Measurements from ENCODE around the gene GPSM1.
"Not testable (repeated sequence)": the region's sequence is repeated elsewhere in the genome, so short reads cannot be mapped to it uniquely, and the experiment has no call there.

The GPSM1 gene

DNA sequence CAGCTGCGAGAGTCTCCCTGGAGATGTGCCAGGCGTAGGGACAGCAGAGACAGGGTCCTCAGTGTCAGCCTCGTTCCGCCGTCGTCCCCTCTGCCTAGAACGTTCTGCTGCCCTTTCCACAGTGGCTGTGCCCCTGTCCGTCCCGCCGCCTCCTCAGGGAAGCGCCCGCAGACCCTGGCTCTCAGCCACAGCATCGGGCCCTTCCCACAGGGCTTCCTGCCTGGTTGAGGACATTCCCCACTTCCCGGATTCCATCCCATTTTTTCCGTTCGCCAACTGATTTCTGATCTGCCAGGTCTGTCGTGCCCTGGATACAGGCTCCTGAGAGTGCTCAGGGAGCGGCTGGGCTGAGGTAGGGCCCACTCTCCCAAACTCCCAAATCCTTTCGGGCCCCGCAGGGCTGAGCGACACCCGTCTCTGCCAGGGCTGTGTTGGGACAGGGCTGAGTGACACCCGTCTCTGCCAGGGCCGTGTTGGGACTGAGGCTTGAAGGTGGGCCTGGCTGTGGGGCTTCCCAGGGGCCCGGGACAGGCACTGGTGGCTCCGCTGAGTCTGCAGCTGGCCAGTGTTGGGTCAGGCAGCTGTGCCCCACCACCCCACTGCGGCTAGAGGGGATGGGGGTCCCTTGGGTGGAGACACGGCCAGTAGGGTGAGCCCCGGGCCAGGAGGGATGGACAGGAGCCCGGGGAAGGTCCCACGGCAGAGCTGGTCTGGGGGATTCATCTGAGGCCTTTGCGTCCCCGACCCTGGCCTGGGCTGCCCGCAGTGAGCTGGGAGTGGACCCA, 20.3 kb downstream of the GPSM1 start:
- DNase-seq: no peak

DNA sequence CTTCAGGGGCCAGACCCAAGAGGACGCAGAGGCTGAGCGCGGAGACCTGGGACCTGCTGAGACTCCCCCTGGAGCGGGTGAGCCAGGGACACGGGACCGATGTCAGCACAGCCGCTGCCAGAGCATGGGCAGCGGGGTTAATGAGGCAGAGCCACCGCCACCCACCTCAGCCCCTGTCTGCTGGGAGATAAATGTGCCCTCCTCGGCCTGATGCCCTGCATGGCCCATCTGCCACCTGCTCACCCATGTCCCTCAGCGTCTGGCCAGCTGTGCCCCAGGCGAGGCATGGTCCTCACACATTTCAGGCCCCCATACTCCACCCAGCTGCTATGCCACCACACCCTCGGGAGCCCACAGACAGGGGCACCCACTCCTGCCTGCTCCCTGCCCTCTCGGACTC, 21.4 kb downstream of the GPSM1 start:
- no peak for DNase-seq

DNA sequence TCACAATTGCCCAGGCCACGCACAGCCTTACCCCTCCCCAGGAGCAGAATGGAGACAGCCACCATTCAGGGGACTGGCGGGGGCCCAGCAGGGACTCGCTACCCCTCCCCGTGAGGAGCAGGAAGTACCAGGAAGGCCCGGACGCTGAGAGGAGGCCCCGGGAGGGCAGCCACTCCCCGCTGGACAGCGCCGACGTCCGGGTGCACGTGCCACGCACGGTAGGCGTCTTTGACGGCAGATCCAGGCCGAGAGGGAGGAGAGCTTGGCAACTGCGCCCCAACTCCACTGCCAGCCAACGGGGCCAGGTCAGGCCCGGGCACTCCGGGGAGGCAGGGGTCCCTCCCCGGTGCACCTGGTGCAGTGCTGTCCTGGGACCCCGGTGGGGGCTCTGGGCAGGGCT, 22.2 kb downstream of the GPSM1 start:
- no peak for DNase-seq

GRCh38 chr9:136351252-136351800, 24.0 kb downstream of the GPSM1 start:
- DNase-seq: no peak

DNA sequence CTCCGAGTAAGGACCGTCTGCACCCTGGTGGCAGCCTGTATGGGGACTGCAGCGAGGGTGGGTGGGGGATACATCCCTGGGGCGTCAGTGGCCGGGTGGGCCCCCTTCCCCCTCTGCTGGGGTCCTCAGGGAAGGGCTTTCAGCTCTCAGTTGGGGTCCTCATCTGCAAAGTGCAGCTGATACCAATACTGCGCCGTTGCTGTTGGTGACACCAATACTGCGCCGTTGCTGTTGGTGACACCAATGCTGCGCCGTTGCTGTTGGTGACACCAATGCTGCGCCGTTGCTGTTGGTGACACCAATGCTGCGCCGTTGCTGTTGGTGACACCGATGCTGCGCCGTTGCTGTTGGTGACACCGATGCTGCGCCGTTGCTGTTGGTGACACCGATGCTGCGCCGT, 24.5 kb downstream of the GPSM1 start:
- DNase-seq: not testable (repeated sequence)

- DNase-seq: no peak
Observed at GRCh38 chr9:136352682-136353081, 25.3 kb downstream of the GPSM1 start.

DNA sequence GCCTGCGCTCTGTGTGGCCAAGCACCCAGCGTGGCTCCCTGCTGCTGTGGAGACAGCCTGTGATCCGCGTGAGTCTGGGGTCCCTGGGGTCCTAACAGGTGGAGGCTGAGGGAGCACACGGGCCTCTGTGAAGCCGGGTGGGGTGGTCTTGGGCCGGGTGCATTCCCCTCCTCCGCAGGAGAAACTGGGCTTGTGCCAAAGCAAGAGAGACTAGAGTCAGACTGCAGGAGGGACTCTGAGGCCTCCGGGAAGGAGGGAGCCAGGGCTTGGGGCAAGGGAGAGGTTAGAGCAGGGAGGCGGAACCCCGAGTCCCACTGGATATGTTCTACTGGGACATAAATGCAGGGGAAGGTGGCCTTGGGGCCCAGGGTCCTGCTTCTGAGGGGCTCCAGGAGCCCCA, 25.7 kb downstream of the GPSM1 start:
- DNase-seq: no peak

DNA sequence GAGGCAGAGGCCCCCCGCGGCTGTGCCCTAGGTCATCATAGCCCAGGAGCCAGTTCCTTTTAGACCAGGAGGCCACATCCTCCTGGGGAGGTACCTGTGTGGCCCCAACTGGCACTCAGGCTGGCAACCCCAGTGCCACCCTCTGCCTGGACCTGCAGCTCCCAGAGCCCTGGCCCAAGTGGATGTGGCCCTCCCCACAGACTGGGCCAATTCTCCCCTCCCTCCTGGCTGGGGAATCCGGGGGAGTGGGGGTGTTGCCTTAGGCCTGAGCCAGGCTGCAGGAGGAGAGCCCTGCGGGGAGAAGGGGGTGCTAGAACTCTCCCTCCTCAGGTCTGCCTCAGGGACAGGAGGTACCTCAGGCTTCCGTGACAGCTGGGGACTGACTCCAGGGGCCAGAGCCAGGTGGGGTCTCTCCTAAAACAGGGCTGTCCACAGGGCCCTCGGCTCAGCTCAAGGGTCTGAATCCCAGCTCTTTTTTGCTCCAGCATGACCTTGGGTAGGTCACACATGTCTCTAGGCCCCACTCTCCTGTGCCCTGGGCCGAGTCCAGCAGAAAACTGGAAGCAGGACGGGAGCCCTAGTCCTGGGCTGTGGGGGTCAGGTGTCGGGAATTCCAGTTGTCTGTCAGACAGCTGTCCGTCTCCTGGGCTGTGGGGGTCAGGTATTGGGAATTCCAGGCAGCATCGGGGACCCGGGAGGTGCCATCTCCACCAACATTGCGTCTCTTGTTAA, 26.6 kb downstream of the GPSM1 start:
- no peak for DNase-seq

GRCh38 chr9:136354592-136355085, 27.3 kb downstream of the GPSM1 start:
- DNase-seq: no peak

DNA sequence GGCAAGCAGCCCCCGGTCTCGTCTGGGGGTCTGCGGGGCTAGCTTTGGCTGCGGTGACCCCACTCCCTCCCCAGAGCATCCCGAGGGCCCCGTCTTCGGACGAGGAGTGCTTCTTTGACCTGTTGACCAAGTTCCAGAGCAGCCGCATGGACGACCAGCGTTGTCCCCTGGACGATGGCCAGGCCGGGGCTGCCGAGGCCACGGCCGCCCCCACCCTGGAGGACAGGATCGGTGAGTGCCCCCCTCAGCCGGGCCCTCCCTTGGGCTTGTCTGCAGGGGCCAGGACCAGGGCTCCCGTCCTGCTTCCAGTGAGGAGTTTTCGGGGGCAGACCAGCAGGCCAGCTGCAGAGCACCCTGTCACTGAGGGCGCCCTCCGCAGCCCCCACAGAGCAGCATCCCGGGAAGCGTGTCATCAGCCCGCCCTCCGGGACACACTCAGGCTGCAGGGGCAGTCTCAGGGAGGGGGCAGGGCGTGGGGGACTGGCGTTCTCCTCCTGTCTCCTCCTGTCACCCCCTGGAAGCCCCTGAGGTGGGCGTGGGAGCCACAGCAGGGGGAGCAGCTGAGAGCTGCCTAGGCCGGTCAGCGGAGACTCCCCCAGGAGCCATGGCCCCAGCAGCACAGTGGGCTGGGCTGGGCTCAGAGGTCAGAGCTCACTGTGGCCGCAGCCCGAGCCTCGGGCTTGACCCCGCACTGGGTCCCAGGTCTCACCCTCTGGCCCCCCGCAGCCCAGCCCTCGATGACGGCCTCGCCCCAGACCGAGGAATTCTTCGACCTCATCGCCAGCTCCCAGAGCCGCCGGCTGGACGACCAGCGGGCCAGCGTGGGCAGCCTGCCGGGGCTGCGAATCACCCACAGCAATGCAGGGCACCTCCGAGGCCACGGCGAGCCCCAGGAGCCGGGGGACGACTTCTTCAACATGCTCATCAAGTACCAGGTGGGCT, 28.5 kb downstream of the GPSM1 start:
- no peak for DNase-seq

DNA sequence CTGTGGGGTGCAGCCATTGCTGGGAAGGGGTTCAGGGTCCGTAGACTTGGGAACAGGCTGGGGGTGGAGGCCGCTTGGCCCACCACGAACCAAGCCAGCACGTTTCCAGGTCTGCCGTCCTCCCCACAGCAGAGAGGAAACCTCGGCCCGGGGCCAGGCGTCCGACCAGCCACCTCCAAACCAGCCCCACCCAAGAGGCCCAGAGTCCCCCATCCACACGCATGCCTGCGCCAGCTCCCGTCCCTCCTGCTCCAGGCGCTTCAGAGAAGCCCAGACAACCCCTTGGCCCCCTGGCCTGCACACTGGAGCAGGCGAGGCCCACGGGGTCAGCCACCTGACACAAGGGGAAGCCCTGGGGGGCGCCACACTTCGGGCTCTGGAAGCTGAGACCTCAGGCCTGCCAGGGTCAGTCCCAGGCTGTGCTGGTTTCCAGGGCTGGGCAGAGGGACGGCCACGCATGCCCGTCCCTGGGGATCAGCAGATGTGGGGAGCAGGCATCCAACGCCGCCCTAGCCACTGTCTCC, 29.9 kb downstream of the GPSM1 start:
- DNase-seq: no peak

GRCh38 chr9:136358016-136358415, 30.7 kb downstream of the GPSM1 start:
- no peak for DNase-seq

DNA sequence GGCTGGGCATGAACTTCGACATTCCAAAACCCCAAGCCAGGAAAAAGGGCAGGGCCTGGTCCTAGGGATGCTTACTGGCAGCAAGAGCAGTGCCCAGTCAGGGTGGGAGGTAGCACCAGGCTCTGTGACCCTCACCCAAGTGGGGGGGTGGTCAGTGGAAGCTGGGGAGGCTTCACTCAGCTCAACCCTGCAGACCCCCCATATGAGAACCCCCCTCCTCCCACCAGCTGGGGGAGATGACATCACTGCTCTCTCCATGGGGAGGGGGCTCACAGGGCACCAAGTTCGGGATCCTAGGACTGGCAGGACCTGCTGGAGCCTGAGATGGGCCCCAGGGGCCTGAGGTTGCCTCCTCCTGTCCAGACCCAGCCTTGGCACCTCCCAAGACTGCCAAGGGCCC, 31.5 kb downstream of the GPSM1 start:
- no peak for DNase-seq

- no peak for DNase-seq
Observed at GRCh38 chr9:136359774-136360718, 32.7 kb downstream of the GPSM1 start.

- DNase-seq: no peak
Observed at GRCh38 chr9:136361047-136361753, 33.9 kb downstream of the GPSM1 start.

GRCh38 chr9:136361754-136362449, 34.6 kb downstream of the GPSM1 start:
- no peak for DNase-seq

DNA sequence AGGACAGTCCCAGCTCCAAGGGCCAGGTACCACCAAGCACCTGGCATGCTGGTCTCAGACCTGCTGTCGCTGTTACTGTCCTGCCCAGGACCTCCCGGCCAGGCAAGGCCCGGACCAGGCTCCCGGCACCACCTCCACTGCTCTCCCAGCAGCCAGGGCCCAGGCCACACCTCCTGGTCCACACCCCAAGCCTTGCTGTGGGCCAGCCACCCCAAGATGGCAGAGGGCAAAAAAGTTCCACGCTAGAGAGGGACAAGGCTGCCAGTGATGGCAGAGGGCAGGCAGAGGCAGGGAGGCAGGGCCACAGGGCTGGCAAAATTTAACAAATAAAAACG, 35.1 kb downstream of the GPSM1 start:
- DNase-seq: peak; percentile 9

DNA sequence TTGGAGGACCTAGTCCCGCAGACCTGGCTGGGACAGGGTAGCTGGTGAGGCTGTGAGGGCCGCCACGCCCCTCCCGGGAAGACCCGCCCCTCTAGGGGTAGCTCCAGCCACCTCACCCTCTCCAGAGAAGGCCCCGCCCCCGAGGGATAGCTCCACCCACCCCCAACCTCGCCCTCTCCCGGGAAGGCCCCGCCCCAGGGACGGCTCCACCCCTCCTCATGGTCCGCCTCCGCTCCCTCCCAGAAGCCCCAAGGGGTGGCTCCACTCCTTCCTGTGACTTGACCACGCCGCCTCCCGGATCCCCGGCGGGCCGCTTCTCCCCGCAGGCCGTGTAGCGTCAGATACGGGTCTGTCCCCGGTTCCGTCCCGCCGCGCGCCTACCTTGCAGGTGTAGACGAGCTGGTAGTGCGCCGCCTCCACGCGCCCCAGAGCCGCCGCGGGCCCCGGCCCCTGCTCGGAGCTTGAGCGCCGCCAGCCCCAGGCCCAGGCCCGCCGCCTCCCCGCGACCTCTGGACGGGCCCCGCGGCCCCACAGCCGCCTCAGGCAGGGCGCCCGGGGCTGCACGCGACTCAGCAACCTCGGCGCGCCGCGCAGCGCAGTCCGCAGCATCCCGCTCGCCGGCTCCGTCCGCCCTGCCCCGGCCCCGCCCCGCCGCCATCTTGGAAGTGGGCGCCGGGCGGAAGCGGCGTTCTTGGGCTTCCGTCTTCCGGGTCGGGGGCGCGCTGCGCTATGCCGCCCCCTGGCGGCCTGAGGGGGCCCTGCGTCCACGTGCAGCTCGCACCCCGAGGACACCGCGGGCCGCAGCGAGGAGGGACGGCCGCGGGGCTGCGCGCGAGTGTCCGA, 36.0 kb downstream of the GPSM1 start, which contains the start of gene DNLZ:
Gene DNLZ, minus strand, starts transcription at position 639 of the 843 bp plus-strand sequence. Its CDS starts 30 bp downstream, at position 609.
- DNase-seq: peak; percentile 93
